Measurements from ENCODE around the gene LAPTM4A.

Gene LAPTM4A

GRCh38 chr2:20051532-20052228 is at the start of gene LAPTM4A:
LAPTM4A (minus strand) TSS chr2:20051628; CDS start chr2:20051520, 108 bp downstream.
- peak; percentile 1 for TF ChIP-seq CTCF (IDR thresholded peaks at IDR 0.05; ENCODE audit: insufficient read depth, low read depth, low read length, missing control alignments)
- peak; percentile 100 for DNase-seq (ENCODE audit: low read depth)
- peak within 1 kb of the TSS; percentile 79 for H3K4me3 ChIP-seq (ENCODE audit: low read depth, low read length)

GRCh38 chr2:20100711-20101110 is 49.3 kb upstream of the LAPTM4A start:
- H3K4me3 ChIP-seq (ENCODE audit: low read depth, low read length) = no peak overlapping the region
- no peak for TF ChIP-seq CTCF (IDR thresholded peaks at IDR 0.05; ENCODE audit: insufficient read depth, low read depth, low read length, missing control alignments)
- no peak for DNase-seq (ENCODE audit: low read depth)

GRCh38 chr2:20099780-20100179 is 48.4 kb upstream of the LAPTM4A start:
- no peak overlapping the region for H3K4me3 ChIP-seq (ENCODE audit: low read depth, low read length)
- DNase-seq (ENCODE audit: low read depth) = no peak
- TF ChIP-seq CTCF (IDR thresholded peaks at IDR 0.05; ENCODE audit: insufficient read depth, low read depth, low read length, missing control alignments) = no peak

GRCh38 chr2:20097889-20098714 is 46.7 kb upstream of the LAPTM4A start:
- peak; percentile 89 for DNase-seq (ENCODE audit: low read depth)
- peak; percentile 89 for TF ChIP-seq CTCF (IDR thresholded peaks at IDR 0.05; ENCODE audit: insufficient read depth, low read depth, low read length, missing control alignments)
- H3K4me3 ChIP-seq (ENCODE audit: low read depth, low read length) = no peak overlapping the region

- no peak for TF ChIP-seq CTCF (IDR thresholded peaks at IDR 0.05; ENCODE audit: insufficient read depth, low read depth, low read length, missing control alignments)
- no peak for DNase-seq (ENCODE audit: low read depth)
- H3K4me3 ChIP-seq (ENCODE audit: low read depth, low read length) = no peak overlapping the region
These were observed 44.0 kb upstream of the LAPTM4A start for GRCh38 chr2:20095469-20095868.

GRCh38 chr2:20094955-20095354 is 43.5 kb upstream of the LAPTM4A start:
- no peak for TF ChIP-seq CTCF (IDR thresholded peaks at IDR 0.05; ENCODE audit: insufficient read depth, low read depth, low read length, missing control alignments)
- H3K4me3 ChIP-seq (ENCODE audit: low read depth, low read length) = no peak overlapping the region
- DNase-seq (ENCODE audit: low read depth) = no peak

Measured in GM12865 (cell line).